A549 treated with RU486 at 1 μM for 4 hours (cell line): ENCODE data around the gene IFITM10. TPM values are rescaled to one million over a fixed set of nuclear protein-coding genes. Genes with fewer than 3 reads are reported as not detected.

Experiments
- total RNA-seq: library from RNA; stranded (reverse); fragments of 200-300 nt; extraction: Qiagen RNA extraction; gene quantifications from 5 replicates; pipeline ENCODE4 v1.2.3, GENCODE V29; 2022; ENCODE audit warnings: low read depth

Gene IFITM10
- 1.0 to 1.4 TPM (median 1.1 TPM) in 5 replicates for total RNA-seq

DNA sequence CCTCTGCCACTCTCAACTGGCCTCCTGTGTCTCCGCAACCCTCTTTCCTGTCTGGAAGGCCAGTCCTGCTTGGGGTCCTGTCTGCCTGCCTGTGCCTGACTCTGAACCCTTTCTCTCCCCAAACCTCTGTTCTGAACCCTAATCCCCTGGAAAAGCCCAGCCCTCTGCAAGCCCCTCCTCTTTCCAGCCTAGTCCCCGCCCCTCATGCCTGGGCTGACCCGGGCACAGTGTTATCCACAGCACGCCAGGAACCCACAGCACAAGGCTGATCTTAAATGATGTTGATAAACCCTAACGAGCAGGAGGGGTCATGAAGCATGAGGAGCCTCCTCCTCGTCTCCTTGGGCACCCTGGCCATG is at the start of gene IFITM10:
Gene IFITM10, minus strand, starts transcription at position 115 of the 359 bp plus-strand sequence. CDS start 153 bp downstream, outside the sequence.

DNA sequence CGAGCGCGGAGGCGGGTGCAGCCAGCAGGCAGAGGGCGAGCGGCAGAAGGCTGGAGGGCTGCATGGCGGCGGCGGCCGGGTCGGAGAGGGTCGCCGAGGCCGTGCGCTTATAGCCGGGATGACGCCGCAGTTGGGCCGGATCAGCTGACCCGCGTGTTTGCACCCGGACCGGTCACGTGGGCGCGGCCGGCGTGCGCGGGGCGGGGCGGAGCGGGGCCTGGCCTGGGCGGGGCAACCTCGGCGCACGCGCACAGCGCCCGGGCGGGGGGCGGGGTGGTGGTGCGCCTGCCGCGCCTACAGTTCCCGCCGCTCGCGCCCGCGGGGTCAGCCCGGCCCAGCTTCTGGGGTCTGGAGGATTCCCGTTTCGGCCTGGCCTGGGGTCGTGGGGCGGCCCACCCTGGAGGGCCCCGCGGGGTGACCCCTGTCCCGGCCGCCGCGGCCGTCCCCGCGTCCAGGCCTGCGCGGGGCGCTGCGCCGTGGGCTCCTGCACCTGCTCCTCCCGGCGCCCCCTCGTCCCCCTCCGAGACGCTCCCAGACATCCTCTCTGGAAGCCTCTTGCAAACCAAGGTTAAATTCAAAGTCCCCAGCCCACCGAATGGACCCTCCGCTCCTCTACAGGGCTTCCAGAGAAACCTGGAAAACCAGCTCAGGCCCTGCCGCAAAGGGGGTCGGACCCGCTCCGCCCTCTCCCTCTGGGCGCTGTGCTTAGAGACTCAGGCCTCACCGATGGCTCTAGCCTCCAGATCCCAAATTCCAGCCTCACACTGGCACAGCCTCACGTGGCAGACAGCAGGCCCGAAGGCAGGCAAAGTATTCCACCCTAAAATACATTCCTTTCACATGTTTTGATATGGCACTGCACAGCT is 13.6 kb upstream of the IFITM10 start, which contains the start of gene CTSD:
Gene CTSD, minus strand, starts transcription at position 132 of the 866 bp plus-strand sequence. Its CDS starts 68 bp downstream, at position 64.

DNA sequence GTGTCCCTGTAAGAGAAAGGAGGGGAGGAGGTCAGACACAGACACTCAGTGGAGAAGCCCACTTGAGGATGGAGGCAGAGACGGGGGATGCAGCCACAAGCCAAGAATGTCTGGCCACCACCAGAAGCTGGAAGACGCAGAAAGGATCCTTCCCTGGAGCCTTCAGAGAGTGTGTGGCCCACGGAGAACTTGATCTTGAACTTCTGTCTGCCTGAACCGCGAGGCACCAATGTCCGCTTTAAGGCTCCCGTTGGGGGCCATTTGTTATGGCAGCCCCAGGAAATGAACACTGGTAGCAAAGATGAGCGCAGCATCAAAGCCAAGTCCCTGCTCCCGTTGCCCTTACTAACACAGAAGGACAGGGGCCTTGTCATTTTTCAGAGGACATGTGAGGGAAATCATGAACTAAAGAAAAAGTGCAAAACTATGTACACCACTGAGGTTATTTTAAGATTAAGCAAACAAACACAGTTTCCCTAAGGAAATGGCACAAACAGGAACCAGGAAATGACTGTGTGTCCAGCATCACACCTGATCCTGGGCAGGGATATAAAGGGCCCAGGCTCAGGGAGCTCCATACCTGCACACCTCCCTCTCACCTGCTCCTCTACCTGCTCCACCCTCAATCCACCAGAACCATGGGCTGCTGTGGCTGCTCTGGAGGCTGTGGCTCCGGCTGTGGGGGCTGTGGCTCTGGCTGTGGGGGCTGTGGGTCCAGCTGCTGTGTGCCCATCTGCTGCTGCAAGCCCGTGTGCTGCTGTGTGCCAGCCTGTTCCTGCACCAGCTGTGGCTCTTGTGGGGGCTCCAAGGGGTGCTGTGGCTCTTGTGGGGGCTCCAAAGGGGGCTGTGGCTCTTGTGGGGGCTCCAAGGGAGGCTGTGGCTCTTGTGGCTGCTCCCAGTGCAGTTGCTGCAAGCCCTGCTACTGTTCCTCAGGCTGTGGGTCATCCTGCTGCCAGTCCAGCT is 53.5 kb downstream of the IFITM10 start, which contains the start of gene KRTAP5-6:
Gene KRTAP5-6, plus strand, starts transcription at position 588 of the 963 bp plus-strand sequence. Its CDS starts 51 bp downstream, at position 639.

Other genes starting within 250 kb of the IFITM10 start
- 1.3 to 2.5 TPM (median 1.7 TPM) in 5 replicates for gene DUSP8, start 178.3 kb downstream of the IFITM10 start, total RNA-seq
- gene KRTAP5-1, start 165.3 kb downstream of the IFITM10 start, total RNA-seq: not detected in 5 replicates
- not detected in 5 replicates for gene KRTAP5-2, start 152.3 kb downstream of the IFITM10 start, total RNA-seq
- gene KRTAP5-3, start 142.1 kb downstream of the IFITM10 start, total RNA-seq: not detected in 5 replicates
- not detected in 5 replicates for gene KRTAP5-4, start 128.5 kb downstream of the IFITM10 start, total RNA-seq
- not detected in 5 replicates for gene KRTAP5-5, start 120.8 kb downstream of the IFITM10 start, total RNA-seq
- not detected in 5 replicates for gene KRTAP5-6, start 53.4 kb downstream of the IFITM10 start, total RNA-seq
- 329 to 529 TPM (median 476 TPM) in 5 replicates for gene CTSD, start 13.3 kb upstream of the IFITM10 start, total RNA-seq
- 0.12 to 1.00 TPM in 2 of 5 replicates, not detected in the others for gene SYT8, start 84.4 kb upstream of the IFITM10 start, total RNA-seq
- not detected in 5 replicates for gene TNNI2, start 88.4 kb upstream of the IFITM10 start, total RNA-seq
- 0.91 to 2.3 TPM (median 1.3 TPM) in 5 replicates for gene LSP1, start 102.5 kb upstream of the IFITM10 start, total RNA-seq
- gene PRR33, start 141.3 kb upstream of the IFITM10 start, total RNA-seq: not detected in 5 replicates
- not detected in 5 replicates for gene TNNT3, start 169.1 kb upstream of the IFITM10 start, total RNA-seq
- 137 to 162 TPM (median 158 TPM) in 5 replicates for gene MRPL23, start 196.7 kb upstream of the IFITM10 start, total RNA-seq
- 6.6 to 13.5 TPM (median 11.6 TPM) in 5 replicates for gene H19, start 247.2 kb upstream of the IFITM10 start, total RNA-seq